Tibial nerve (tissue), 4 donors: ENCODE measurements around the gene TEX22. TPM values are rescaled to one million over a fixed set of nuclear protein-coding genes. Genes with fewer than 3 reads are reported as not detected.
A peak's percentile ranks its signal among the peaks of the same experiment; 100 is the strongest.

ENCODE experiments used
- DNase-seq, 2 donors: peaks; one replicate each; pipeline ENCODE4 v3.0.0-alpha.2; 2019; ENCODE audit warnings: low spot score in 2 of 2
- H3K27ac ChIP-seq, 4 donors: fragments of 200-600 bp; sonication (generic) in 3 of 4; one replicate each; pipeline ENCODE4 v1.5.1; 2017 to 2019; ENCODE audit warnings: mild to moderate bottlenecking in 1 of 4
- H3K27me3 ChIP-seq, 2 donors: fragments of 200-600 bp; sonication (generic) in 1 of 2; one replicate each; pipeline versions ENCODE4 v1.5.1 to v1.6.0; 2017 to 2019
- H3K36me3 ChIP-seq, 3 donors: fragments of 200-600 bp; sonication (generic); one replicate each; pipeline ENCODE4 v1.5.1; 2018 to 2019
- H3K4me1 ChIP-seq, 4 donors: fragments of 200-600 bp; sonication (generic) in 3 of 4; one replicate each; pipeline ENCODE4 v1.5.1; 2017 to 2019
- H3K4me3 ChIP-seq, 4 donors: fragments of 200-600 bp; sonication (generic) in 3 of 4; one replicate each; pipeline ENCODE4 v1.5.1; 2017 to 2019; ENCODE audit warnings: mild to moderate bottlenecking in 1 of 4, moderate library complexity in 1 of 4
- H3K9me3 ChIP-seq, 4 donors: fragments of 200-600 bp; sonication (generic) in 3 of 4; one replicate each; pipeline ENCODE4 v1.5.1; 2017 to 2019
- CTCF ChIP-seq, 5 experiments: fragments of 200-600 bp in 3 of 5; fragments of 450-650 bp in 2 of 5; sonication (generic) in 3 of 5; IDR thresholded peaks; one replicate each; pipeline ENCODE4 v1.5.1; 2016 to 2019; ENCODE audit warnings: antibody characterized with exemption in 5 of 5, mild to moderate bottlenecking in 3 of 5, moderate library complexity in 2 of 5
- EP300 ChIP-seq, 2 donors: sonication (generic); formaldehyde crosslinking; IDR thresholded peaks; one replicate each; pipeline ENCODE4 v1.6.1; 2017; ENCODE audit warnings: antibody characterized with exemption in 2 of 2, mild to moderate bottlenecking in 1 of 2
- POLR2A ChIP-seq, 2 donors: fragments of 450-650 bp; IDR thresholded peaks; one replicate each; pipeline ENCODE4 v1.6.1; 2017; ENCODE audit warnings: antibody characterized with exemption in 2 of 2, mild to moderate bottlenecking in 2 of 2, moderate library complexity in 2 of 2
- WGBS, 2 donors: methylation state at CpG; one replicate each; pipeline ENCODE4 v1.1.5; 2018; 5-methylcytosine and 5-hydroxymethylcytosine counted together
- total RNA-seq, 4 donors: library from RNA; depleted of rRNA; stranded (reverse); fragments of >200 nt; gene quantifications; one replicate each; pipeline ENCODE4 v1.1.0, GENCODE V29; 2016

The TEX22 gene
- total RNA-seq, 4 donors from 2014 or later, result 0.84 to 1.3 (median 1.0) TPM

GRCh38 chr14:105420974-105421674 is 22.8 kb downstream of the TEX22 start:
- peak overlapping the region in 3 of 4 donors; percentile 73 to 85 (median 79) for H3K27ac ChIP-seq
- peaks cover 0 to 37% (median 28%) of the 10 kb centered on the region in 4 donors for H3K4me1 ChIP-seq
- no peak for DNase-seq
- peaks cover 0 to 16% (median 0%) of the 10 kb centered on the region in 3 donors for H3K36me3 ChIP-seq
- H3K4me3 ChIP-seq, result peak overlapping the region; percentile 47 to 84 (median 69)
- TF ChIP-seq POLR2A (IDR thresholded peaks at IDR 0.05) (no peak), CTCF (IDR thresholded peaks at IDR 0.05) (no peak), EP300 (IDR thresholded peaks at IDR 0.05) (no peak)
- H3K27me3 ChIP-seq, result no peaks in the 10 kb centered on the region
- no peaks in the 10 kb centered on the region for H3K9me3 ChIP-seq
- WGBS, 2 donors, result 33 to 38% methylated on average over 17 to 20 of the region's 23 CpGs

- peaks cover 0 to 4% (median 0%) of the 10 kb centered on the region in 4 donors for H3K9me3 ChIP-seq
- peaks cover 0 to 37% (median 28%) of the 10 kb centered on the region in 4 donors for H3K4me1 ChIP-seq
- H3K27ac ChIP-seq, result peak overlapping the region in 2 of 4 donors; percentile 79 to 85
- H3K4me3 ChIP-seq, result peak overlapping the region in 1 of 4 donors; percentile 76
- TF ChIP-seq EP300 (IDR thresholded peaks at IDR 0.05) (no peak), POLR2A (IDR thresholded peaks at IDR 0.05) (no peak)
- no peaks in the 10 kb centered on the region for H3K27me3 ChIP-seq
- no peak for DNase-seq
- WGBS, 2 donors, result 68 to 73% methylated on average over 16 to 26 of the region's 32 CpGs
- peaks cover 0 to 25% (median 0%) of the 10 kb centered on the region in 3 donors for H3K36me3 ChIP-seq
These were observed 23.6 kb downstream of the TEX22 start for GRCh38 chr14:105421723-105422615.

- WGBS, 2 donors, result 69 to 70% methylated on average over 21 of the region's 21 CpGs
- peak overlapping the region in 2 of 4 donors; percentile 79 to 85 for H3K27ac ChIP-seq
- peaks cover 0 to 37% (median 28%) of the 10 kb centered on the region in 4 donors for H3K4me1 ChIP-seq
- TF ChIP-seq CTCF (IDR thresholded peaks at IDR 0.05) (no peak), EP300 (IDR thresholded peaks at IDR 0.05) (no peak), POLR2A (IDR thresholded peaks at IDR 0.05) (no peak)
- H3K4me3 ChIP-seq, result no peak overlapping the region
- no peaks in the 10 kb centered on the region for H3K27me3 ChIP-seq
- H3K36me3 ChIP-seq, result peaks cover 0 to 34% (median 0%) of the 10 kb centered on the region in 3 donors
- peaks cover 0 to 7% (median 0%) of the 10 kb centered on the region in 4 donors for H3K9me3 ChIP-seq
- DNase-seq, result no peak
These were observed 24.6 kb downstream of the TEX22 start for GRCh38 chr14:105422695-105423487.

GRCh38 chr14:105423488-105424195 is 25.3 kb downstream of the TEX22 start:
- Histone ChIP-seq H3K4me1 (peaks cover 0 to 35% (median 28%) of the 10 kb centered on the region in 4 donors), H3K27me3 (no peaks in the 10 kb centered on the region), H3K36me3 (peaks cover 0 to 35% (median 0%) of the 10 kb centered on the region in 3 donors), H3K27ac (no peak overlapping the region), H3K4me3 (no peak overlapping the region), H3K9me3 (peaks cover 0 to 7% (median 0%) of the 10 kb centered on the region in 4 donors)
- no peak for TF ChIP-seq CTCF (IDR thresholded peaks at IDR 0.05)
- no peak for TF ChIP-seq EP300 (IDR thresholded peaks at IDR 0.05)
- WGBS, 2 donors, result 90 to 92% methylated on average over 21 of the region's 21 CpGs
- no peak for DNase-seq
